Measurements from ENCODE around the gene SLC37A1. TPM values are rescaled to one million over a fixed set of nuclear protein-coding genes. Genes with fewer than 3 reads are reported as not detected.

Gene SLC37A1
- total RNA-seq, 1 experiment from 2014 or later = not detected

DNA sequence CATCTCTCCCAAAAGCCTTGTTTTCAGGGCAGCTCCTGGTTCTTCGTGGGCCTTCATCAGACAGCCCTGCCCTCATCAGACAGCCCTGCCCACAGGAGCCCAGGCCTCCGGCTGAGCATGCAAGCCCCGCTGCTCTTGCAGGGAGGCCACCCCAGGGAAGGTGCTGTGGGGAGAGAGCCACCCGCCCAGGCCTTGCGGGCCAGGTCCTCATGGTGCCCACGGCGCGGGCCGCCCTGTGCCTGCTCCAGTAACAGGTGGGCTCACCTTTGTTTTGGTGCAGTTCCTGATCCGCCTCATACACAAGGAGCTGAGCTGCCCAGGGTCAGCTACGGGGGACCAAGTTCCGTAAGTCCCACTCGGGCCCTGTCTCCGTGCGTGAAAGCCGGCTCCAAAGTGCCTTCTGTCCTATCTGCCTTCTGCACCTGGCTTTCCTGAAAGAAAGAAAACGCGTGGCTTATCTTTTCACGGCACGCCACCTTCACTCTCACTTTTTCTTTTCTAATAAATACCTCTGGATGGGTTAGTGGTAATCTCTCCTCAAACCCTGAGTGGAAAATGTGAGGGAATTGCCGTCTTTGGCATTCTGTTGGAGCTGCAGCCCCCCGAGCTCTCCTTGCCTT is 65.9 kb downstream of the SLC37A1 start:
- no peaks in the 10 kb centered on the region; the same call in 1 of the 2 replicates for H3K36me3 ChIP-seq
- peaks cover 6% of the 10 kb centered on the region for H3K9me3 ChIP-seq (replicated peaks)
- no peak overlapping the region for H3K27ac ChIP-seq
- no peaks in the 10 kb centered on the region for H3K27me3 ChIP-seq
- no peaks in the 10 kb centered on the region for H3K4me1 ChIP-seq
- H3K4me3 ChIP-seq = no peak overlapping the region
- DNase-seq = no peak

DNA sequence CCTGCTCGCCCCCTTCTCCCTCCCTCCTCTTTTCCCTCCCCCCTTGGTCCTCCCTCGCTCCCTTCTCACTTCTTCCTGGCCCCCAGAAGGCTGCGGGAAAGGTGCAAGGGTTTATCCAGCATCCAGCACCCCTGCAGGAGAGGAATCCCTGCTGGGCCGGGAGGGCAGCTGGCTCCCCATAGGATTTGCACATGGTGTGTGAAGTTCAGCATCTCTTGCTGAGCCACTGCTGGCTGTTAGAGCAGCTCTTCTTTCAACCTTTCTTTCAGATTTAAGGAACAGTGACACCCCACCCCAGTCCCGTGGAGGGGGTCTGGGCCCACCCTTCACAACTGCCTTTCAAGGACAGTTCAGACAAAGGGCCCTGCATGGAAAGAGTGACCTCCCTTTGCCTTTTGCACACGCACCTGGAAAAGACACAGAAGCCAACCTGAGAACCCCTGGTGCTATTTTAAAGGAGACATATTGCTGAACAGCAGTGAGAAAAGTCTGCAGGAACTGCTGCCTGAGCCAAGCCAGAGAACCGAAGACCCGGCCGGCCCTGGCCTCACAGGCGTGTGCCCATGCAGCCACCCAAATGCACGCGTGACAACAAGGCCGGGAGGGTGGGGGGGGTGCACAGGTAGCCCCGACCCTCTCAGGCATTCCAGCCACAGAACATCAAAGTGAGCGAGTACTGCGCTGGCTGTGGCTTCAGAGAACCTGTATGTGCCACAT is 66.6 kb downstream of the SLC37A1 start:
- no peak overlapping the region for H3K27ac ChIP-seq
- H3K9me3 ChIP-seq (replicated peaks) = peaks cover 6% of the 10 kb centered on the region
- no peak overlapping the region for H3K4me3 ChIP-seq
- no peaks in the 10 kb centered on the region for H3K27me3 ChIP-seq
- DNase-seq = no peak
- H3K36me3 ChIP-seq = no peaks in the 10 kb centered on the region; the same call in 1 of the 2 replicates
- H3K4me1 ChIP-seq = no peaks in the 10 kb centered on the region

DNA sequence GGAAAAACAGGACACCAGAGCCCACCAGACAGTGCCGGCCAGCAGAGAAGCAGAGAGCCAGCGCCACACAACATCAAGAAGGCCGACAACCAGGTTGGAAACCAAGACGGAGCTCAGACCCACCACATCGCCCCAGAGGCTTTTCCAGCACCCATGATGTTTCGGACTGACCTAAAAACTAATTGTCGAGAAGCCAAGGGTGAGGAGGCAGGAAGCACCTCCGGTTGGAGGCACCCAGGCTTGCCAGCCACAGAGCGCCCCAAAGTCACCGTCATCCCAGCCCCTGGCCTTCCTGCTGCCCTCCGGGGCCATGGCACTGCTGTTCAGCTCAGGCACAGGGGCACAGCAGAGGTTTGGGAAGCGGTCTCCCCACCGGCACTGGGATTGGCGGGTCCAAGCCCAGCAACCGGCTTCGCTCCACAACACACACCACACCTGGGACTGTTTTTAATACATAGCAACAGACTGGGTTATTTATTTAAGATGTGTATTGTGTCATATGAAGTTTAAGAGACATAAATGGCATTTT is 67.2 kb downstream of the SLC37A1 start:
- no peaks in the 10 kb centered on the region for H3K27me3 ChIP-seq
- no peak overlapping the region for H3K27ac ChIP-seq

DNA sequence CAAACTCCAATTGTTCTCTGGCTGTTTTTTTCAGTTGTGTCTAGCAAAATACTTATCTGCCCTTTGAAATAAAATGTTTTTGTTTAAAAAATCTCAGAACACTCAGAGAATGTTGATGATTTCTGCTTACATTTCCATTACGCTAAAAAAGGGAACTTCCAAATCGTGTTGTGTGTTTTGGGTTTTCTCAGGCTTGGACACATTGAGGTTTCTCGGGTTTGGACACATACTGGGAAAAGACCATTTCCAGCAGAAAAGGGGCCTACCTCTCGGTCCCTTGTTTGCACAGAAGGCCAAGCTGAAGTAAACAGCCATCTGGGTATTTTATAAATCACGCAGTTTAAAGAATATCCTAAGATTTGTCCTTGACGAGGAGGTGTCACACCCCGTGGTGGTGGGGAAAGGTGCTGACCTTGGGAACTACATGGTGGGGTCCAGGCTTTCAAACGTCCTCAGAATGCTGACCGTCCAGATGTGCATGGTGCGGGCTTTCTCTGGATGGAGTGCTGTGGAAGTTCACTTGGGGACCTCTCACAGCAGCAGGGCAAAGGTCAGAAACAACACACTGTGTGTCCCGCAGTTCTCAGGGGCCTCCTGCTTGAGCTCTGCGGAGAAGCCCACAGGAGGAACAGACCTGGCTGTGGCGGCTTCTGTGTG is 67.8 kb downstream of the SLC37A1 start:
- Histone ChIP-seq H3K9me3 (replicated peaks) (peaks cover 6% of the 10 kb centered on the region), H3K27ac (no peak overlapping the region), H3K27me3 (no peaks in the 10 kb centered on the region), H3K36me3 (no peaks in the 10 kb centered on the region; the same call in 1 of the 2 replicates), H3K4me3 (no peak overlapping the region), H3K4me1 (no peaks in the 10 kb centered on the region)
- DNase-seq = no peak

More for the DNA sequence above, 67.2 kb downstream of the SLC37A1 start:
- DNase-seq = no peak
- Histone ChIP-seq H3K4me3 (no peak overlapping the region), H3K36me3 (no peaks in the 10 kb centered on the region; the same call in 1 of the 2 replicates), H3K9me3 (replicated peaks) (peaks cover 6% of the 10 kb centered on the region), H3K4me1 (no peaks in the 10 kb centered on the region)

DNA sequence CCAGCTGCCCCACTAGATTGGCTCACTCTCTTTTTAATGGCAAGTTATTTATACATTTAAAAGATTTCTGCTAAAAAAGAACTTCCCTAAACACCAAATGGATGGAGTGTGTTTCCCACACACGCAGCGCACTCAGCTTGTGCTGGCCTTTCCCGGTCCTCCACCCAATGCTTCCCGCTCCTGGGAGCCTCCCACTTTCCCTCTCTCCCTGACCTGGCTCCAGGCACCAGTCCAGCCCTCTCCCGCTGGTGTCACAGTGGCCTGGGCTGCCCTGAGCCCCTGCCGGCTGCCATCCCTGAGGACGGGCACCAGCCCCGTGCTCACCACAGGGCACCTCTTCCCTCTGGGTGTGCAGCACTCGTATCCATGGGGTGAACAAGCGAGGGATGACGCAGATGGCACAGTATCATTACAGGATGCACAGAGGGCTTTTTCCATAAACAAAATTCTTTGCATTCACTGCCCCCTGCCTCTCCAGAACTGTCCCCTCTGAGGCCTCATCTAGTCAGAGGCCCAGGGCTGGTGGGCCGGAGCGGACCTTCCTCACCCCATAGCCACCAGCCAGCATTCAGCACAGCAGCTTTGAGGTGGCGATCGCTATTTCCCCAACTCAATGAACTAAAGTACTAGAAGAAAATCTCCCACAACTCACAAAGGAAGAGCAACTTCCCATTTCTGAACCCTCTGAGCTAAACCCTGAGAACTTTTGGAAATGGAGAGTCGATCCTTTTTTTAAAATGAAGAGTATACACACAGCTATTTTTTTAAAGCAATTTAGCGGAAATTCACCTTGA is 68.5 kb downstream of the SLC37A1 start:
- no peaks in the 10 kb centered on the region for H3K36me3 ChIP-seq
- peaks cover 2% of the 10 kb centered on the region for H3K9me3 ChIP-seq (replicated peaks)
- DNase-seq = no peak
- no peaks in the 10 kb centered on the region for H3K27me3 ChIP-seq
- no peak overlapping the region for H3K27ac ChIP-seq
- no peaks in the 10 kb centered on the region for H3K4me1 ChIP-seq
- H3K4me3 ChIP-seq = no peak overlapping the region

DNA sequence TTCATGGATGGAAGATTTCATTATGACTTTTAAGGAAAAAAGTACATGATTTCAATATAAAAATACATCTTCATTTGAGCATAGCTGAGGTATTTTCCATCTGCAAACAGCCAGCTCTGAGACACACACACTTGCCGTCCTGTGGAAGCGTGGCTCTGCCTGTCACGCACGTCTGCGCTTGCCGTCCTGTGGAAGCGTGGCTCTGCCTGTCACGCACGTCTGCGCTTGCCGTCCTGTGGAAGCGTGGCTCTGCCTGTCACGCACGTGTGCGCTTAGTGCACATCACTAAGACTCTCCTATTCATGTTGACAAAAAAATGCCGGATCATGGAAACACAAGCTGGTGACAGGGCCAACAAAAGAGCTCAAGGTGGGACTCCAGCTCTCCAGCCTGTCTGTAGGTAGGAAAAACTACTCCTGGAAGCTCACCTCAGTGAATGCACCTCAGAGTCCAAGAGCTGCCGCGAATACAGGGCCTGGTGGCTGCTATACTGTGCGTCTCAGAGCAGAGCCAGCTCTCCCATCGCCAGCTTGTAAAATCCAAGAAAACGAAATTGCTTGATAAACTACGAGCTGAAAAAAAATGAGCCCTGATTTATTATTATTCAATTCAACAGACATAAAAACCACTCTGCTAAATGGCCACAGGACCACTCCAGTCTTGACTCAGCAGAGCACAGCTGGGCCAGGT is 69.3 kb downstream of the SLC37A1 start:
- H3K27me3 ChIP-seq = no peaks in the 10 kb centered on the region
- no peak for DNase-seq

DNA sequence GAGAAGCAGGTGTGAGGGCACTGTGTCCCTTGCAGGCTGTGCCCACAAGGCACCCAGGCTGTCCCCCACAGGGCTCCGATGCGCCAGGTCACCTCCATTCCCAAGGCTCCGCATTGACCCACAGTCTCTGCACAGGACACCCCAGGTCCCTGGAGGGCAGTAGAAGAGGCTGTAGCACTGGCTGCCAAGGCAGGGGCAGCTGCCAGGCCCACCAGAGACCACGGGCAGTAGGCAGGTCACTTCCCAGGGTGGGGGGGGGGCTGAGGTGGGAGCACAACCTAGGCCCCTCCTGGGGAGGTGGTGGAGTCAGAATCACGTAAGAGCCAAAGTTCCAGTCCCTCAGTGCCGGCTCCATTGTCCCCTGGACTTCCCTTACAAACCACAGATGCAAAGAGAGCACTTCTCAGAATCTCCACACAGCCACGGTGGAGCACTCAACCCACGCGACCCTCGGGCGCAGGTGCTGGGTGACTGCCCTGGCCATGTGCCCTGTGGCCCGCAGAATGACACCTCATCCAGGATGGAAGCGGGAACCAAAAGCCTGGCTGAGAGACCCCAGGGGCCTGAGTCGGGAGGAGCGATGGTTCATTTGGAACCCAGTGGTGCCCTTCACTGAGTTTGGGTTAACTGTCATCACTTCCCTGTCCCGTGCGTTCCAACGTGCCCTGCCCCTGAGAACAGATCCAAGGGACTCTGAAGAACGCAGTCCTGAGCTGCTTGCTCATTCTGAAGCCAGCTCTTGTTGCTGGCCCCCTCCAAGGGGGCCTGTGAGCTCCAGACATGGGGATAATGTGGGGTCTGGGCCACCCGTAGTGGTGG is 70.0 kb downstream of the SLC37A1 start:
- no peaks in the 10 kb centered on the region for H3K36me3 ChIP-seq
- no peak for DNase-seq
- H3K4me3 ChIP-seq = no peak overlapping the region
- H3K9me3 ChIP-seq (replicated peaks) = no peaks in the 10 kb centered on the region
- H3K27ac ChIP-seq = no peak overlapping the region
- no peaks in the 10 kb centered on the region for H3K27me3 ChIP-seq
- H3K4me1 ChIP-seq = no peaks in the 10 kb centered on the region

More for the DNA sequence above, 69.3 kb downstream of the SLC37A1 start:
- Histone ChIP-seq H3K4me3 (no peak overlapping the region), H3K9me3 (replicated peaks) (no peaks in the 10 kb centered on the region), H3K4me1 (no peaks in the 10 kb centered on the region), H3K27ac (no peak overlapping the region), H3K36me3 (no peaks in the 10 kb centered on the region)

GRCh38 chr21:42584296-42584641 is 70.6 kb downstream of the SLC37A1 start:
- DNase-seq = no peak
- H3K4me1 ChIP-seq = no peaks in the 10 kb centered on the region
- no peak overlapping the region for H3K4me3 ChIP-seq
- H3K36me3 ChIP-seq = no peaks in the 10 kb centered on the region
- H3K27ac ChIP-seq = no peak overlapping the region
- H3K9me3 ChIP-seq (replicated peaks) = no peaks in the 10 kb centered on the region
- no peaks in the 10 kb centered on the region for H3K27me3 ChIP-seq

- DNase-seq = no peak
- H3K27ac ChIP-seq = no peak overlapping the region
- no peaks in the 10 kb centered on the region for H3K36me3 ChIP-seq
- H3K27me3 ChIP-seq = no peaks in the 10 kb centered on the region
- no peaks in the 10 kb centered on the region for H3K9me3 ChIP-seq (replicated peaks)
- no peak overlapping the region for H3K4me3 ChIP-seq
- H3K4me1 ChIP-seq = no peaks in the 10 kb centered on the region
Measured at GRCh38 chr21:42585881-42586280, 72.2 kb downstream of the SLC37A1 start.

DNA sequence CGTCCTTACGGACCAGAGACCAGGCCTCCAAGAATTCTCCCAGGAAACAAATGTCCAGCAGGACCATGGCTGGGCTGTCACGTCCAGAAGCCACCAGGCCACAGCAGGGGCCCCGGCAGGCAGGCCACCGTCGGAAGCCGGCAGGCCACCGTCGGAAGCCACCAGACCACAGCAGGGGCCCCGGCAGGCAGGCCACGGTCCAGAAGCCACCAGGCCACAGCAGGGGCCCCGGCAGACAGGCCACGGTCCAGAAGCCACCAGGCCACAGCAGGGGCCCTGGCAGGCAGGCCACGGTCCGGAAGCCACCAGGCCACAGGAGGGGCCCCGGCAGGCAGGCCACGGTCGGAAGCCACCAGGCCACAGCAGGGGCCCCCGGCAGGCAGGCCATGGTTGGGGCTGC is 72.8 kb downstream of the SLC37A1 start:
- no peaks in the 10 kb centered on the region for H3K4me1 ChIP-seq
- H3K27me3 ChIP-seq = no peaks in the 10 kb centered on the region
- H3K4me3 ChIP-seq = no peak overlapping the region
- no peak for DNase-seq
- no peaks in the 10 kb centered on the region for H3K36me3 ChIP-seq
- H3K9me3 ChIP-seq (replicated peaks) = no peaks in the 10 kb centered on the region
- no peak overlapping the region for H3K27ac ChIP-seq

DNA sequence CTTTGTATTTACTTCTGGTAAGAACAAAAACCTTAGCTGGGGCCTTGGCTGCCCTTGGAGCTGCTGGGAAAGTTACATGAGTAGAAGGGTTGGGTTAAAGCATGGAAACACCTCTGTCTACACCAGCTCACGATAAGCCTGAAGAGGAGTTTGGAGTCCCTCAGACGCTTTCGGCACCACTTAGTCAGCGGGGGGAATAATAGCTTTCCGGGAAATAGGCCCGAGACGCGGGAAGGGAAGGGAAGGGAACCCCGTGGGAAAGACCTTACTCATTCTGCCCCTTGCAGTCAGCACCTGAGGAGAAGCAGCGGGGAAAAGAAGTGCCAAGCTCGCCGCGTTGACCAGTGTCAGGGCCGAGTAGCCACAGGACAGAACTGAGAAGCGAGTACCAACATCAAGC is 73.4 kb downstream of the SLC37A1 start:
- no peak overlapping the region for H3K27ac ChIP-seq
- no peaks in the 10 kb centered on the region for H3K27me3 ChIP-seq
- no peaks in the 10 kb centered on the region for H3K9me3 ChIP-seq (replicated peaks)
- H3K4me1 ChIP-seq = no peaks in the 10 kb centered on the region
- H3K4me3 ChIP-seq = no peak overlapping the region
- no peak for DNase-seq
- no peaks in the 10 kb centered on the region for H3K36me3 ChIP-seq

- H3K9me3 ChIP-seq (replicated peaks) = no peaks in the 10 kb centered on the region
- H3K4me3 ChIP-seq = no peak overlapping the region
- H3K4me1 ChIP-seq = no peaks in the 10 kb centered on the region
- H3K36me3 ChIP-seq = no peaks in the 10 kb centered on the region
- H3K27ac ChIP-seq = no peak overlapping the region
- no peaks in the 10 kb centered on the region; the same call in 1 of the 2 replicates for H3K27me3 ChIP-seq
- DNase-seq = no peak
Measured at GRCh38 chr21:42590431-42591131, 76.9 kb downstream of the SLC37A1 start.
